ENCODE data around the gene FAAH.

The FAAH gene

GRCh38 chr1:46451948-46452930 is 58.1 kb downstream of the FAAH start:
- no peak for DNase-seq

GRCh38 chr1:46452931-46453325 is 58.8 kb downstream of the FAAH start:
- DNase-seq: no peak

- no peak for DNase-seq
Measured at GRCh38 chr1:46453449-46453848, 59.3 kb downstream of the FAAH start.

- no peak for DNase-seq
Measured at GRCh38 chr1:46455951-46456350, 61.8 kb downstream of the FAAH start.

- no peak for DNase-seq
Measured at GRCh38 chr1:46456411-46456963, 62.4 kb downstream of the FAAH start.

DNA sequence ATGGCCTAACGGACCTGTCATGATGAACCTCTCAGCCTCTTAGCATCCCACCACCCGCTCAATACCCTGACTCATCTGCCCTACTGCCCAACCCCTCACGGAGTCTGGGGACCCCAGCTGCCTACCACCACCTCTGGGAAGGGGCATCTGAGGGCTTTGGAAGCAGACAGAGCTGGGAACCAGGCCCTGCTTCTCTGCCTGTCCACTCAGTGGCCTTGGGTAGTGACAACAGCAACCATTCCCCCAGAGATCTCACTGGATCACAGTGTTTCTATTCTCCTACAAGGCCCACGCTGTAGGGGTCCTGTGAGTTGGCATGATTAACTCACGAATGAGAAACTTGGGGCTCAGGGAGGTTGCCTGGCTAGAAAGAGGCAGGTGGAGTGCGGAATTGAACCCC is 63.1 kb downstream of the FAAH start:
- DNase-seq: no peak

DNA sequence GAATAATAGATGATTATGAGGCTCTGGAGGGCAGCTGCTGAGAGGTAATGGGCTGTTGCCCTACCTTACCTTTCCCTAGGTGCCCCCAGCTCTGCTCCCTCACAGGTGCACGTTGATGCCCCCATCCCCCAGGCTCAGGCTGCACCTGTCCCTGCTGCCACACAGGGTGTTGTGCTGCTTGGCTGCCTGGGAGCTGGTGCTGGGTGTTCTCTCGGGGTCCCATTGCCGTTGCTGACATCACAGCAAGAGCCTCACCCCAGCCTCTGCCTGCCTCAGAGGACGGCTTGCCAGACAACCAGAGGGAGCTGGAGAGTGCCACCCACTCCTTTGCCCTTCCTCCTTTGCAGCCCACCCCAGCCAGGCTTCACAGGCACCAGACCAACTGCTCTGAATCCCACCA is 64.1 kb downstream of the FAAH start:
- no peak for DNase-seq

- DNase-seq: no peak
Measured at GRCh38 chr1:46458846-46459245, 64.7 kb downstream of the FAAH start.

GRCh38 chr1:46459315-46459714 is 65.2 kb downstream of the FAAH start:
- no peak for DNase-seq

GRCh38 chr1:46461017-46461808 is 67.1 kb downstream of the FAAH start:
- DNase-seq: no peak

- DNase-seq: no peak
Measured at GRCh38 chr1:46461809-46462448, 67.8 kb downstream of the FAAH start.

All from inflammatory macrophage (primary cell).